ENCODE data around the gene TESK2.

TESK2 gene

DNA sequence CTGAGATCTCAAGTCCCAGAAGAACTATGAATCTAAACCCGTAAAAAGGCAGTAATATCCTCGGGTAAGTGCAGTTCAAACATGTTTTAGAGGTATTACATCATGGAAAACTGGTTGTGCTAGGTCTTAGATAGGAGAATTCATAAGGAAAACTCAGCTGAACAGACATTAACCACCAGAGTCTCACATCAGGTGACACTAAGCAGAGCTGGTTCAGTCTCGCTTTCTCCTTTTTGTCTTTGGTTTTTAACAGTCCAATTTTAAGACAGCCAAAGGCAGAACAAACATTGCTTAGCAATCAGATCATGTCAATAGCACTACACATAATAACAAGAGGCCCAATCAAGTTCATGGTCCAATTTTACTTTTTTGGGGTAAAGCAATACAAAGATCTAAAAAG lies 87.7 kb downstream of the TESK2 start:
- Histone ChIP-seq H3K79me2 (ENCODE audit: insufficient read depth, low read depth) (no peaks in the 10 kb centered on the region), H2AFZ (ENCODE audit: low read depth) (no peak overlapping the region), H3K27ac (no peak overlapping the region), H3K4me2 (no peak overlapping the region), H3K9ac (no peak overlapping the region), H4K20me1 (ENCODE audit: insufficient read depth) (no peaks in the 10 kb centered on the region), H3K36me3 (ENCODE audit: insufficient read depth) (no peaks in the 10 kb centered on the region), H3K4me3 (IDR thresholded peaks at IDR 0.05; ENCODE audit: insufficient read depth, low read depth, low read length) (no peak overlapping the region), H3K27me3 (ENCODE audit: insufficient read depth, low read depth) (no peaks in the 10 kb centered on the region), H3K4me1 (ENCODE audit: low read depth, poor library complexity, severe bottlenecking) (peaks cover 4% of the 10 kb centered on the region)
- TF ChIP-seq, protein P1, sequence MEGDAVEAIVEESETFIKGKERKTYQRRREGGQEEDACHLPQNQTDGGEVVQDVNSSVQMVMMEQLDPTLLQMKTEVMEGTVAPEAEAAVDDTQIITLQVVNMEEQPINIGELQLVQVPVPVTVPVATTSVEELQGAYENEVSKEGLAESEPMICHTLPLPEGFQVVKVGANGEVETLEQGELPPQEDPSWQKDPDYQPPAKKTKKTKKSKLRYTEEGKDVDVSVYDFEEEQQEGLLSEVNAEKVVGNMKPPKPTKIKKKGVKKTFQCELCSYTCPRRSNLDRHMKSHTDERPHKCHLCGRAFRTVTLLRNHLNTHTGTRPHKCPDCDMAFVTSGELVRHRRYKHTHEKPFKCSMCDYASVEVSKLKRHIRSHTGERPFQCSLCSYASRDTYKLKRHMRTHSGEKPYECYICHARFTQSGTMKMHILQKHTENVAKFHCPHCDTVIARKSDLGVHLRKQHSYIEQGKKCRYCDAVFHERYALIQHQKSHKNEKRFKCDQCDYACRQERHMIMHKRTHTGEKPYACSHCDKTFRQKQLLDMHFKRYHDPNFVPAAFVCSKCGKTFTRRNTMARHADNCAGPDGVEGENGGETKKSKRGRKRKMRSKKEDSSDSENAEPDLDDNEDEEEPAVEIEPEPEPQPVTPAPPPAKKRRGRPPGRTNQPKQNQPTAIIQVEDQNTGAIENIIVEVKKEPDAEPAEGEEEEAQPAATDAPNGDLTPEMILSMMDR (conservative IDR thresholded peaks at IDR 0.05; ENCODE audit: low read depth, low read length): no peak

DNA sequence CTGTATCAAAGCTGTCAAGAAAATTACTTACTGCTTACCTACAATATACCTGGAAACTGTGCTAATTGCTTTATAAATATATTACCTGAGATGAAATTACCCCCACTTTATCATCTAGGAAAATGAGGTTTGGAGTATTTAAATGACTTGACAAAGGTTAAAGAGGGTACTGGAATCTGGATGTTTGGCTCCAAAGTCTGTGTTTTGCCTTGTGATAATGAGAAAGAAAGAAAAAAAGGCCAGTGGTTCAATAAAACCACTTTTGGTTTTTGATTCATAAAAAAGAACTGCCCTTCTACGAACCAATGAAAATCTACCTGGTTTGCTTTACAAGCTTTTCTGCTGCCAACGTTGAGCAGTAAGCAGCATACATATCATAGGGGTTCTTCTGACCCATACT lies 89.4 kb downstream of the TESK2 start:
- TF ChIP-seq, protein P1 (conservative IDR thresholded peaks at IDR 0.05; ENCODE audit: low read depth, low read length): no peak
- Histone ChIP-seq H3K4me3 (IDR thresholded peaks at IDR 0.05; ENCODE audit: insufficient read depth, low read depth, low read length) (no peak overlapping the region), H3K36me3 (ENCODE audit: insufficient read depth) (no peaks in the 10 kb centered on the region), H3K79me2 (ENCODE audit: insufficient read depth, low read depth) (no peaks in the 10 kb centered on the region), H3K27ac (no peak overlapping the region), H4K20me1 (ENCODE audit: insufficient read depth) (no peaks in the 10 kb centered on the region), H3K4me2 (no peak overlapping the region), H3K4me1 (ENCODE audit: low read depth, poor library complexity, severe bottlenecking) (peaks cover 4% of the 10 kb centered on the region), H3K9ac (no peak overlapping the region), H3K27me3 (ENCODE audit: insufficient read depth, low read depth) (no peaks in the 10 kb centered on the region), H2AFZ (ENCODE audit: low read depth) (no peak overlapping the region)

DNA sequence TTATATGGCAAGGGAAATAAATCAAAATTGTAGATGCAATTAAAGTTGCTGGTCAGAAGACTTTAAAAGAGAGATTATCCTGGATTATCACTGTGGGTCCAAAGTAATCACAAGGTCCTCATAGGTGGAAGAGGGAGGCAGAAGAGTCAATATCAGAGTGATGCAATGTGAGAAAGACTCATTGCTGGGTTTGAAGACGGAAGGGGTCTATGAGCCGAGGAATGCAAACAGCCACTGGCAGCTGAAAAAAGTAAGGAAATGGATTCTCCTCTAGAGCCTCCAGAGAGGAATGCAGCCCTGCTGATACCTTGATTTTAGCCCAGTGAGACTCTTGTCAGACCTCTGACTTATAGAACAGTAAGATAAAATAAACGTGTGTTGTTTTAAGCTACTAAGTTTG lies 90.9 kb downstream of the TESK2 start:
- Histone ChIP-seq H4K20me1 (ENCODE audit: insufficient read depth) (no peaks in the 10 kb centered on the region), H3K36me3 (ENCODE audit: insufficient read depth) (no peaks in the 10 kb centered on the region), H3K4me2 (no peak overlapping the region), H3K9ac (no peak overlapping the region), H3K27ac (no peak overlapping the region), H2AFZ (ENCODE audit: low read depth) (no peak overlapping the region), H3K4me3 (IDR thresholded peaks at IDR 0.05; ENCODE audit: insufficient read depth, low read depth, low read length) (no peak overlapping the region), H3K27me3 (ENCODE audit: insufficient read depth, low read depth) (no peaks in the 10 kb centered on the region), H3K79me2 (ENCODE audit: insufficient read depth, low read depth) (no peaks in the 10 kb centered on the region), H3K4me1 (ENCODE audit: low read depth, poor library complexity, severe bottlenecking) (peaks cover 4% of the 10 kb centered on the region)
- TF ChIP-seq, protein P1 (conservative IDR thresholded peaks at IDR 0.05; ENCODE audit: low read depth, low read length): no peak

DNA sequence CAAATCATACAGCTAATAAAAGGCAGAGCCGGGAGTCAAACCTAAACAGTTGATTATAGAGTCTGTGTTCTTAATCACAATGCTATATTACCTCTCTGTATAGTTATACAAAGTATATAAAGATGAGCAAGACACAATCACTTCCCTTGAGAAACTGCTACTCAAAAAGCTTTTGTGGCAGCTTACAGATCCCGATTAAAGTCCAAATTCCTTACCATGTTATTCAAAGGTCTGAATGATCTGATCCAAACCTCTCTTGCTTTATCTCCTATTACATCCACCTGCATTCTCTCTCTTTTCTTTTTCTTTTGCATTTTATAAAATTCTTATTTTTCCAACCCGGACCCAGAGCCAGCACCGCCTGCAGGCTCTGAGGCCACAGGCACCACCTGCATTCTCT lies 93.7 kb downstream of the TESK2 start:
- no peak overlapping the region for H3K27ac ChIP-seq
- no peaks in the 10 kb centered on the region for H3K27me3 ChIP-seq (ENCODE audit: insufficient read depth, low read depth)
- H3K4me2 ChIP-seq: no peak overlapping the region
- no peaks in the 10 kb centered on the region for H4K20me1 ChIP-seq (ENCODE audit: insufficient read depth)
- H3K79me2 ChIP-seq (ENCODE audit: insufficient read depth, low read depth): no peaks in the 10 kb centered on the region
- H3K9ac ChIP-seq: no peak overlapping the region
- H2AFZ ChIP-seq (ENCODE audit: low read depth): no peak overlapping the region
- H3K36me3 ChIP-seq (ENCODE audit: insufficient read depth): no peaks in the 10 kb centered on the region
- H3K4me3 ChIP-seq (IDR thresholded peaks at IDR 0.05; ENCODE audit: insufficient read depth, low read depth, low read length): no peak overlapping the region
- H3K4me1 ChIP-seq (ENCODE audit: low read depth, poor library complexity, severe bottlenecking): peaks cover 4% of the 10 kb centered on the region
- TF ChIP-seq, protein P1 (conservative IDR thresholded peaks at IDR 0.05; ENCODE audit: low read depth, low read length): no peak
